GM18951 (cell line): ENCODE data around the gene RELT.
"Not testable (repeated sequence)": the region's sequence is repeated elsewhere in the genome, so short reads cannot be mapped to it uniquely, and the experiment has no call there.

Source experiments
- POLR2A ChIP-seq: IDR thresholded peaks from 4 replicates; pipeline ENCODE4 v1.6.1; 2011; ENCODE audit warnings: mild to moderate bottlenecking; ENCODE audit not compliant: insufficient read length, insufficient read depth; ENCODE audit errors: extremely low read depth
- in situ Hi-C: fragments of 300-500 bp; cut with MboI; formaldehyde crosslinking; loops from one replicate; pipeline ENCODE4 v1.12.0; 2022; ENCODE audit warnings: low sequenced_read_pairs, mixed read lengths, inconsistent platforms; ENCODE audit not compliant: unreplicated experiment

The RELT gene

GRCh38 chr11:73420136-73420535, 43.9 kb downstream of the RELT start:
- no peak for TF ChIP-seq POLR2A
- in situ Hi-C loops = no loop called here

- in situ Hi-C loops = no loop called here
- no peak for TF ChIP-seq POLR2A
Observed at GRCh38 chr11:73422886-73423285, 46.7 kb downstream of the RELT start.

GRCh38 chr11:73423506-73423905, 47.3 kb downstream of the RELT start:
- in situ Hi-C loops = no loop called here
- no peak for TF ChIP-seq POLR2A

- no peak for TF ChIP-seq POLR2A
- in situ Hi-C loops = no loop called here
Observed at GRCh38 chr11:73425108-73425507, 48.9 kb downstream of the RELT start.

- in situ Hi-C loops = no loop called here
- no peak for TF ChIP-seq POLR2A
Observed at GRCh38 chr11:73426219-73426850, 50.1 kb downstream of the RELT start.

GRCh38 chr11:73428227-73428626, 52.0 kb downstream of the RELT start:
- no peak for TF ChIP-seq POLR2A
- in situ Hi-C loops = no loop called here

- no peak for TF ChIP-seq POLR2A
- in situ Hi-C loops = no loop called here
Observed at GRCh38 chr11:73428699-73429098, 52.5 kb downstream of the RELT start.

- TF ChIP-seq POLR2A = no peak
- in situ Hi-C loops = no loop called here
Observed at GRCh38 chr11:73429121-73429750, 53.0 kb downstream of the RELT start.

- TF ChIP-seq POLR2A = no peak
- in situ Hi-C loops = no loop called here
Observed at GRCh38 chr11:73430326-73430725, 54.1 kb downstream of the RELT start.

GRCh38 chr11:73431396-73431795, 55.2 kb downstream of the RELT start:
- TF ChIP-seq POLR2A = no peak
- in situ Hi-C loops = no loop called here

GRCh38 chr11:73436859-73437258, 60.7 kb downstream of the RELT start:
- in situ Hi-C loops = not testable (repeated sequence)

GRCh38 chr11:73439002-73439843, 63.0 kb downstream of the RELT start:
- TF ChIP-seq POLR2A = no peak
- in situ Hi-C loops = no loop called here

- in situ Hi-C loops = no loop called here
- no peak for TF ChIP-seq POLR2A
Observed at GRCh38 chr11:73445980-73446379, 69.8 kb downstream of the RELT start.

- in situ Hi-C loops = no loop called here
- TF ChIP-seq POLR2A = no peak
Observed at GRCh38 chr11:73446766-73447165, 70.6 kb downstream of the RELT start.
